T-helper 1 cell treated with Interleukin-12 subunit alpha and Interleukin-12 subunit beta and Interleukin-4 antibody, amounts not matched to agents 30 ng/mL and 1 ng/mL, for 36 hours (primary cell): Measurements from ENCODE around the gene HARBI1. TPM values are rescaled to one million over a fixed set of nuclear protein-coding genes. Genes with fewer than 3 reads are reported as not detected.

Experiments used
- intact Hi-C: fragments of 100-400 bp; cut with micrococcal nuclease; formaldehyde crosslinking; loops from one replicate; pipeline ENCODE4 v1.15.1; 2024
- total RNA-seq: library from RNA; stranded (reverse); gene quantifications from 2 replicates; pipeline ENCODE4 v1.2.3, GENCODE V29; 2022

The HARBI1 gene
- total RNA-seq, 1 donor from 2014 or later: 6.5 TPM

- intact Hi-C loops: no loop called here
Measured at GRCh38 chr11:46633291-46634217, 16.5 kb upstream of the HARBI1 start.

GRCh38 chr11:46632502-46632901, 15.5 kb upstream of the HARBI1 start:
- intact Hi-C loops: no loop called here

GRCh38 chr11:46631676-46632075, 14.6 kb upstream of the HARBI1 start:
- intact Hi-C loops: no loop called here

- intact Hi-C loops: no loop called here
Measured at GRCh38 chr11:46630237-46630636, 13.2 kb upstream of the HARBI1 start.

GRCh38 chr11:46628961-46629360, 11.9 kb upstream of the HARBI1 start:
- intact Hi-C loops: no loop called here

GRCh38 chr11:46625406-46625805, 8.4 kb upstream of the HARBI1 start:
- intact Hi-C loops: no loop called here

GRCh38 chr11:46618837-46619236, 1.8 kb upstream of the HARBI1 start:
- intact Hi-C loops: loop anchor here (5.0 to 10.0 kb wide), 4 partner anchors 208 to 933 kb away; partner anchors contain the start of genes CELF1 and SLC39A13

- intact Hi-C loops: loop anchor here (1.0 to 10.0 kb wide), 21 partner anchors 24 to 1149 kb away; partner anchors contain the start of genes AMBRA1, ARHGAP1, CELF1 and CKAP5
Measured at GRCh38 chr11:46617972-46618314, 916 bp upstream of the HARBI1 start.

- intact Hi-C loops: loop anchor here (1.0 to 10.0 kb wide), 22 partner anchors 22 to 1150 kb away; partner anchors contain the start of genes AMBRA1, ARHGAP1, CELF1 and CKAP5
Measured at GRCh38 chr11:46616551-46617133, 385 bp downstream of the HARBI1 start.

GRCh38 chr11:46615756-46616155, 1.3 kb downstream of the HARBI1 start:
- intact Hi-C loops: loop anchor here (1.0 to 10.0 kb wide), 7 partner anchors 212 to 1151 kb away; partner anchors contain the start of genes CELF1, FNBP4 and SLC39A13

- intact Hi-C loops: loop anchor here (10.0 kb wide), 1 partner anchor 498 kb away; no protein-coding TSS in a partner anchor
Measured at GRCh38 chr11:46612326-46612725, 4.7 kb downstream of the HARBI1 start.

GRCh38 chr11:46611526-46612304, 5.3 kb downstream of the HARBI1 start:
- intact Hi-C loops: loop anchor here (10.0 kb wide), 1 partner anchor 497 kb away; no protein-coding TSS in a partner anchor

- intact Hi-C loops: no loop called here
Measured at GRCh38 chr11:46609386-46609785, 7.6 kb downstream of the HARBI1 start.

- intact Hi-C loops: no loop called here
Measured at GRCh38 chr11:46607516-46607915, 9.5 kb downstream of the HARBI1 start.

GRCh38 chr11:46604796-46605195, 12.2 kb downstream of the HARBI1 start:
- intact Hi-C loops: no loop called here

GRCh38 chr11:46603704-46604308, 13.2 kb downstream of the HARBI1 start:
- intact Hi-C loops: no loop called here

GRCh38 chr11:46601129-46601528, 15.9 kb downstream of the HARBI1 start:
- intact Hi-C loops: no loop called here

- intact Hi-C loops: no loop called here
Measured at GRCh38 chr11:46600194-46600960, 16.6 kb downstream of the HARBI1 start.

- intact Hi-C loops: loop anchor here (10.0 kb wide), 3 partner anchors 355 to 755 kb away; partner anchors contain the start of genes CRY2 and PHF21A
Measured at GRCh38 chr11:46599340-46600193, 17.5 kb downstream of the HARBI1 start.
